H1 (cell line): ENCODE results near the gene DOCK6. TPM values are rescaled to one million over a fixed set of nuclear protein-coding genes. Genes with fewer than 3 reads are reported as not detected.

ENCODE experiments used
- EGR1 ChIP-seq: IDR thresholded peaks from 2 replicates; pipeline ENCODE4 v1.6.1; 2011; ENCODE audit warnings: low read depth, low read length, borderline replicate concordance
- KDM5A ChIP-seq: fragments of 200-600 bp; IDR thresholded peaks from 2 replicates; pipeline ENCODE4 v1.7.1; 2012; ENCODE audit warnings: mild to moderate bottlenecking, low read length, inconsistent platforms, mixed read lengths
- POLR2A ChIP-seq, 2 experiments: IDR thresholded peaks; 1 replicate in 1 of 2; 2 replicates in 1 of 2; pipeline ENCODE4 v1.6.1; 2011; ENCODE audit warnings: low read depth in 2 of 2, low read length in 2 of 2, mild to moderate bottlenecking in 2 of 2; ENCODE audit errors: control extremely low read depth in 1 of 2
- RBBP5 ChIP-seq: IDR thresholded peaks from 2 replicates; pipeline ENCODE4 v1.7.1; 2012; ENCODE audit warnings: low read depth, mild to moderate bottlenecking, inconsistent platforms, low read length, moderate library complexity, borderline replicate concordance
- SP1 ChIP-seq: IDR thresholded peaks from 2 replicates; pipeline ENCODE4 v1.6.1; 2011; ENCODE audit warnings: low read depth, low read length
- SP2 ChIP-seq: IDR thresholded peaks from 2 replicates; pipeline ENCODE4 v1.6.1; 2012; ENCODE audit warnings: mild to moderate bottlenecking, low read length, inconsistent platforms
- polyA plus RNA-seq, 7 experiments: library from polyadenylated mRNA; depleted of rRNA in 3 of 7; stranded (reverse) in 5 of 7; unstranded in 2 of 7; fragments of >200 nt in 5 of 7; fragments of 200-250 nt in 2 of 7; gene quantifications; 1 replicate in 5 of 7; 2 replicates in 1 of 7; 4 replicates in 1 of 7; pipeline versions ENCODE4 v1.2.1 to v1.2.3, GENCODE V29; 2011 to 2013; ENCODE audit warnings: missing spikeins in 2 of 7, mixed read lengths in 2 of 7
- total RNA-seq: library from RNA; stranded (reverse); fragmentation: NEBNext Ultra II Directional; extraction: Animal tissue kit (Norgen Biotek cat#: 25700); gene quantifications from 2 replicates; pipeline ENCODE4 v1.2.1, GENCODE V29; 2021
- TF ChIP-seq, protein P1 (sequence below): fragments of 300-600 bp; sonication (generic); IDR thresholded peaks from 2 replicates; pipeline ENCODE4 v1.7.1; 2012; ENCODE audit warnings: low read length, moderate library complexity, mild to moderate bottlenecking, inconsistent platforms; ENCODE audit not compliant: insufficient replicate concordance

Gene DOCK6
- total and polyA plus RNA-seq, 2 of the 8 experiments (the other 6 are each of a cell fraction or from before 2014, with no cell fraction given): 25.5 to 54.7 TPM

GRCh38 chr19:11299946-11300810 lies 37.9 kb upstream of the DOCK6 start (continued):
- no peak for TF ChIP-seq SP2
- no peak for TF ChIP-seq EGR1
- TF ChIP-seq RBBP5: no peak
- TF ChIP-seq KDM5A: no peak
- no peak for TF ChIP-seq SP1
- TF ChIP-seq POLR2A (IDR thresholded peaks at IDR 0.05; ENCODE audit: control extremely low read depth in 1 of 2, low read depth in 2 of 2, low read length in 2 of 2): no peak
- TF ChIP-seq, protein P1, sequence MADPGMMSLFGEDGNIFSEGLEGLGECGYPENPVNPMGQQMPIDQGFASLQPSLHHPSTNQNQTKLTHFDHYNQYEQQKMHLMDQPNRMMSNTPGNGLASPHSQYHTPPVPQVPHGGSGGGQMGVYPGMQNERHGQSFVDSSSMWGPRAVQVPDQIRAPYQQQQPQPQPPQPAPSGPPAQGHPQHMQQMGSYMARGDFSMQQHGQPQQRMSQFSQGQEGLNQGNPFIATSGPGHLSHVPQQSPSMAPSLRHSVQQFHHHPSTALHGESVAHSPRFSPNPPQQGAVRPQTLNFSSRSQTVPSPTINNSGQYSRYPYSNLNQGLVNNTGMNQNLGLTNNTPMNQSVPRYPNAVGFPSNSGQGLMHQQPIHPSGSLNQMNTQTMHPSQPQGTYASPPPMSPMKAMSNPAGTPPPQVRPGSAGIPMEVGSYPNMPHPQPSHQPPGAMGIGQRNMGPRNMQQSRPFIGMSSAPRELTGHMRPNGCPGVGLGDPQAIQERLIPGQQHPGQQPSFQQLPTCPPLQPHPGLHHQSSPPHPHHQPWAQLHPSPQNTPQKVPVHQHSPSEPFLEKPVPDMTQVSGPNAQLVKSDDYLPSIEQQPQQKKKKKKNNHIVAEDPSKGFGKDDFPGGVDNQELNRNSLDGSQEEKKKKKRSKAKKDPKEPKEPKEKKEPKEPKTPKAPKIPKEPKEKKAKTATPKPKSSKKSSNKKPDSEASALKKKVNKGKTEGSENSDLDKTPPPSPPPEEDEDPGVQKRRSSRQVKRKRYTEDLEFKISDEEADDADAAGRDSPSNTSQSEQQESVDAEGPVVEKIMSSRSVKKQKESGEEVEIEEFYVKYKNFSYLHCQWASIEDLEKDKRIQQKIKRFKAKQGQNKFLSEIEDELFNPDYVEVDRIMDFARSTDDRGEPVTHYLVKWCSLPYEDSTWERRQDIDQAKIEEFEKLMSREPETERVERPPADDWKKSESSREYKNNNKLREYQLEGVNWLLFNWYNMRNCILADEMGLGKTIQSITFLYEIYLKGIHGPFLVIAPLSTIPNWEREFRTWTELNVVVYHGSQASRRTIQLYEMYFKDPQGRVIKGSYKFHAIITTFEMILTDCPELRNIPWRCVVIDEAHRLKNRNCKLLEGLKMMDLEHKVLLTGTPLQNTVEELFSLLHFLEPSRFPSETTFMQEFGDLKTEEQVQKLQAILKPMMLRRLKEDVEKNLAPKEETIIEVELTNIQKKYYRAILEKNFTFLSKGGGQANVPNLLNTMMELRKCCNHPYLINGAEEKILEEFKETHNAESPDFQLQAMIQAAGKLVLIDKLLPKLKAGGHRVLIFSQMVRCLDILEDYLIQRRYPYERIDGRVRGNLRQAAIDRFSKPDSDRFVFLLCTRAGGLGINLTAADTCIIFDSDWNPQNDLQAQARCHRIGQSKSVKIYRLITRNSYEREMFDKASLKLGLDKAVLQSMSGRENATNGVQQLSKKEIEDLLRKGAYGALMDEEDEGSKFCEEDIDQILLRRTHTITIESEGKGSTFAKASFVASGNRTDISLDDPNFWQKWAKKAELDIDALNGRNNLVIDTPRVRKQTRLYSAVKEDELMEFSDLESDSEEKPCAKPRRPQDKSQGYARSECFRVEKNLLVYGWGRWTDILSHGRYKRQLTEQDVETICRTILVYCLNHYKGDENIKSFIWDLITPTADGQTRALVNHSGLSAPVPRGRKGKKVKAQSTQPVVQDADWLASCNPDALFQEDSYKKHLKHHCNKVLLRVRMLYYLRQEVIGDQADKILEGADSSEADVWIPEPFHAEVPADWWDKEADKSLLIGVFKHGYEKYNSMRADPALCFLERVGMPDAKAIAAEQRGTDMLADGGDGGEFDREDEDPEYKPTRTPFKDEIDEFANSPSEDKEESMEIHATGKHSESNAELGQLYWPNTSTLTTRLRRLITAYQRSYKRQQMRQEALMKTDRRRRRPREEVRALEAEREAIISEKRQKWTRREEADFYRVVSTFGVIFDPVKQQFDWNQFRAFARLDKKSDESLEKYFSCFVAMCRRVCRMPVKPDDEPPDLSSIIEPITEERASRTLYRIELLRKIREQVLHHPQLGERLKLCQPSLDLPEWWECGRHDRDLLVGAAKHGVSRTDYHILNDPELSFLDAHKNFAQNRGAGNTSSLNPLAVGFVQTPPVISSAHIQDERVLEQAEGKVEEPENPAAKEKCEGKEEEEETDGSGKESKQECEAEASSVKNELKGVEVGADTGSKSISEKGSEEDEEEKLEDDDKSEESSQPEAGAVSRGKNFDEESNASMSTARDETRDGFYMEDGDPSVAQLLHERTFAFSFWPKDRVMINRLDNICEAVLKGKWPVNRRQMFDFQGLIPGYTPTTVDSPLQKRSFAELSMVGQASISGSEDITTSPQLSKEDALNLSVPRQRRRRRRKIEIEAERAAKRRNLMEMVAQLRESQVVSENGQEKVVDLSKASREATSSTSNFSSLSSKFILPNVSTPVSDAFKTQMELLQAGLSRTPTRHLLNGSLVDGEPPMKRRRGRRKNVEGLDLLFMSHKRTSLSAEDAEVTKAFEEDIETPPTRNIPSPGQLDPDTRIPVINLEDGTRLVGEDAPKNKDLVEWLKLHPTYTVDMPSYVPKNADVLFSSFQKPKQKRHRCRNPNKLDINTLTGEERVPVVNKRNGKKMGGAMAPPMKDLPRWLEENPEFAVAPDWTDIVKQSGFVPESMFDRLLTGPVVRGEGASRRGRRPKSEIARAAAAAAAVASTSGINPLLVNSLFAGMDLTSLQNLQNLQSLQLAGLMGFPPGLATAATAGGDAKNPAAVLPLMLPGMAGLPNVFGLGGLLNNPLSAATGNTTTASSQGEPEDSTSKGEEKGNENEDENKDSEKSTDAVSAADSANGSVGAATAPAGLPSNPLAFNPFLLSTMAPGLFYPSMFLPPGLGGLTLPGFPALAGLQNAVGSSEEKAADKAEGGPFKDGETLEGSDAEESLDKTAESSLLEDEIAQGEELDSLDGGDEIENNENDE: no peak
